ENCODE data around the gene TSR2.

DNA sequence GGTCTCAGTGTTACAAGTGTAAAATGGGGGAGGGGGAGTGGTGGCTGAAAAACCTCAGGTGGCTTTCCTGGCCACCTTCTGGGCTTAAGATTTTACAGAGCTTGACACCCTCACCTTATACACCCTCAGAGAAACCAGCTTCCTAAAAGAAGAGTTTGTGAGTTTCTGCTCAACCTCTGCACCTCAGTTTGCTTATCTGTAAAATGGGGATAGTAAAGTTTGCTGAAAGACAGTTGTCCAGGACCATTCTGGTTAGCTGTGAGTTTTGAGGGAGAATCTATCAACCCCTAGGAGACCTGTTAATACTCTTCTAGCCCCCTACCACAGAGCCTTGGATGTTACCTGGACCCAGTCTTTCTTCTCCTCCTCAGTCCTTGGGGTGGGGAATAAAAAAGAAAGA is 9.7 kb downstream of the TSR2 start:
- TF ChIP-seq, protein P1, sequence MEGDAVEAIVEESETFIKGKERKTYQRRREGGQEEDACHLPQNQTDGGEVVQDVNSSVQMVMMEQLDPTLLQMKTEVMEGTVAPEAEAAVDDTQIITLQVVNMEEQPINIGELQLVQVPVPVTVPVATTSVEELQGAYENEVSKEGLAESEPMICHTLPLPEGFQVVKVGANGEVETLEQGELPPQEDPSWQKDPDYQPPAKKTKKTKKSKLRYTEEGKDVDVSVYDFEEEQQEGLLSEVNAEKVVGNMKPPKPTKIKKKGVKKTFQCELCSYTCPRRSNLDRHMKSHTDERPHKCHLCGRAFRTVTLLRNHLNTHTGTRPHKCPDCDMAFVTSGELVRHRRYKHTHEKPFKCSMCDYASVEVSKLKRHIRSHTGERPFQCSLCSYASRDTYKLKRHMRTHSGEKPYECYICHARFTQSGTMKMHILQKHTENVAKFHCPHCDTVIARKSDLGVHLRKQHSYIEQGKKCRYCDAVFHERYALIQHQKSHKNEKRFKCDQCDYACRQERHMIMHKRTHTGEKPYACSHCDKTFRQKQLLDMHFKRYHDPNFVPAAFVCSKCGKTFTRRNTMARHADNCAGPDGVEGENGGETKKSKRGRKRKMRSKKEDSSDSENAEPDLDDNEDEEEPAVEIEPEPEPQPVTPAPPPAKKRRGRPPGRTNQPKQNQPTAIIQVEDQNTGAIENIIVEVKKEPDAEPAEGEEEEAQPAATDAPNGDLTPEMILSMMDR (IDR thresholded peaks at IDR 0.05; ENCODE audit: control extremely low read depth in 1 of 3, insufficient read depth in 1 of 3, low read depth in 1 of 3, low read length in 3 of 3), result no peak
- TF ChIP-seq GTF2F1 (IDR thresholded peaks at IDR 0.05; ENCODE audit: borderline replicate concordance, low read depth, low read length), result no peak
- TF ChIP-seq TBP (IDR thresholded peaks at IDR 0.05; ENCODE audit: low read depth, low read length), result no peak
- TF ChIP-seq POLR2AphosphoS5 (IDR thresholded peaks at IDR 0.05; ENCODE audit: low read depth, low read length), result no peak
- TF ChIP-seq ZNF274 (IDR thresholded peaks at IDR 0.05; ENCODE audit: borderline replicate concordance, extremely low read depth, low read length), result no peak
- no peak for TF ChIP-seq EZH2 (IDR thresholded peaks at IDR 0.05; ENCODE audit: low read depth, low read length, severe bottlenecking)
- TF ChIP-seq CHD2 (IDR thresholded peaks at IDR 0.05; ENCODE audit: low read length), result no peak
- no peak for TF ChIP-seq POLR2A (IDR thresholded peaks at IDR 0.05; ENCODE audit: control extremely low read depth in 1 of 2, low read depth in 2 of 2, low read length in 2 of 2)
- no peak for TF ChIP-seq JUN (IDR thresholded peaks at IDR 0.05; ENCODE audit: low read depth, low read length)
- TF ChIP-seq BCL11A (IDR thresholded peaks at IDR 0.05; ENCODE audit: low read depth in 2 of 2, low read length in 2 of 2), result no peak
- TF ChIP-seq RXRA (IDR thresholded peaks at IDR 0.05; ENCODE audit: insufficient read depth, low read depth, low read length), result no peak
- TF ChIP-seq CBX5 (IDR thresholded peaks at IDR 0.05; ENCODE audit: low read depth, low read length), result no peak
- no peak for TF ChIP-seq JUND (IDR thresholded peaks at IDR 0.05; ENCODE audit: low read length)
